A673 (cell line): Measurements from ENCODE around the gene USP20. TPM values are rescaled to one million over a fixed set of nuclear protein-coding genes. Genes with fewer than 3 reads are reported as not detected.

Experiments
- BruUV-seq: library from RNA; stranded (reverse); fragments of 400-500 nt; replicated peaks from 2 replicates; lab custom pipeline; 2021; lab: Mats Ljungman, UMichigan
- CTCF ChIA-PET: fragments of 300-600 bp; sonication (Branson Sonifier 250); formaldehyde crosslinking; loops from one replicate; lab custom pipeline; 2022; ENCODE audit warnings: antibody characterized with exemption; lab: Charles Lee
- POLR2A ChIA-PET: fragments of 300-600 bp; sonication (Branson Sonifier 250); formaldehyde crosslinking; loops from one replicate; lab custom pipeline; 2022; ENCODE audit warnings: antibody characterized with exemption; ENCODE audit not compliant: low non-redundant PET; lab: Charles Lee
- DNase-seq: peaks from one replicate; pipeline ENCODE4 v3.0.0-alpha.2; 2015; ENCODE audit warnings: low spot score
- H3K27ac ChIP-seq: fragments of 200-600 bp; sonication (generic); 2 replicates; pipeline ENCODE4 v1.5.1; 2016; ENCODE audit warnings: mixed run types, low read depth, mild to moderate bottlenecking, mixed read lengths, antibody characterized with exemption, low read length; ENCODE audit not compliant: poor library complexity, severe bottlenecking
- H3K27me3 ChIP-seq: fragments of 200-600 bp; sonication (generic); replicated peaks from 2 replicates; pipeline ENCODE4 v1.6.1; 2017; ENCODE audit warnings: mixed run types, low read depth, mild to moderate bottlenecking, mixed read lengths, antibody characterized with exemption, low read length; ENCODE audit not compliant: insufficient read depth, poor library complexity
- H3K36me3 ChIP-seq: fragments of 200-600 bp; sonication (generic); 2 replicates; pipeline ENCODE4 v1.6.1; 2016; ENCODE audit warnings: mixed run types, mild to moderate bottlenecking, mixed read lengths, antibody characterized with exemption, low read length; ENCODE audit not compliant: insufficient read depth, poor library complexity, severe bottlenecking
- H3K4me1 ChIP-seq: fragments of 200-600 bp; sonication (generic); 2 replicates; pipeline ENCODE4 v1.6.1; 2017; ENCODE audit warnings: mixed run types, mild to moderate bottlenecking, mixed read lengths, antibody characterized with exemption, low read length; ENCODE audit not compliant: insufficient read depth, poor library complexity, severe bottlenecking
- H3K4me3 ChIP-seq: fragments of 200-600 bp; sonication (generic); 2 replicates; pipeline ENCODE4 v1.5.1; 2016; ENCODE audit warnings: low read depth, mixed run types, mild to moderate bottlenecking, mixed read lengths, low read length; ENCODE audit not compliant: poor library complexity, severe bottlenecking
- H3K9me3 ChIP-seq: fragments of 200-600 bp; sonication (generic); 2 replicates; pipeline ENCODE4 v1.6.1; 2016; ENCODE audit warnings: mixed run types, low read depth, mild to moderate bottlenecking, mixed read lengths, antibody characterized with exemption, low read length; ENCODE audit not compliant: poor library complexity, severe bottlenecking
- CTCF ChIP-seq: fragments of 300-800, 200-600 bp; sonication (generic); conservative IDR thresholded peaks from 2 replicates; pipeline ENCODE4 v1.5.1; 2017; ENCODE audit warnings: low read depth, mild to moderate bottlenecking, antibody characterized with exemption, low read length, moderate library complexity, mixed read lengths
- EZH2 ChIP-seq: fragments of 200-600 bp; sonication (generic); IDR thresholded peaks from 2 replicates; pipeline ENCODE4 v1.6.1; 2017; ENCODE audit warnings: borderline replicate concordance, low read depth, mild to moderate bottlenecking, mixed read lengths, antibody characterized with exemption, low read length; ENCODE audit not compliant: poor library complexity, severe bottlenecking
- intact Hi-C: fragments of 100-400 bp; cut with micrococcal nuclease; formaldehyde crosslinking; loops from one replicate; pipeline ENCODE4 v1.10.0; 2022; ENCODE audit not compliant: unreplicated experiment
- total RNA-seq: library from RNA; stranded (reverse); gene quantifications from 2 replicates; pipeline ENCODE4 v1.2.3, GENCODE V29; 2021

The USP20 gene
- total RNA-seq, 1 experiment from 2014 or later, result 17.1 TPM

GRCh38 chr9:129809346-129809745 lies 25.9 kb upstream of the USP20 start:
- Histone ChIP-seq H3K9me3 (no peaks in the 10 kb centered on the region), H3K27ac (peak overlapping the region; percentile 68), H3K27me3 (no peaks in the 10 kb centered on the region), H3K4me3 (no peak overlapping the region), H3K36me3 (peaks cover 57% of the 10 kb centered on the region), H3K4me1 (peaks cover 44% of the 10 kb centered on the region)
- intact Hi-C loops, result loop anchor here (10.0 kb wide), 1 partner anchor 155 kb away; no protein-coding TSS in a partner anchor
- TF ChIP-seq CTCF (no peak), EZH2 (no peak)
- ChIA-PET CTCF (no interaction called here), POLR2A (no interaction called here)
- no TSS peak for BruUV-seq
- peak; percentile 78 for DNase-seq

- CTCF ChIA-PET, result no interaction called here
- DNase-seq, result no peak
- H3K27ac ChIP-seq, result peak overlapping the region; percentile 68
- no peak overlapping the region for H3K4me3 ChIP-seq
- H3K9me3 ChIP-seq, result no peaks in the 10 kb centered on the region
- H3K27me3 ChIP-seq, result no peaks in the 10 kb centered on the region
- POLR2A ChIA-PET, result no interaction called here
- intact Hi-C loops, result no loop called here
- peaks cover 55% of the 10 kb centered on the region for H3K36me3 ChIP-seq
- TF ChIP-seq EZH2 (no peak), CTCF (no peak)
- peaks cover 43% of the 10 kb centered on the region for H3K4me1 ChIP-seq
- BruUV-seq, result no TSS peak
Observed at GRCh38 chr9:129810116-129810515, 25.1 kb upstream of the USP20 start.

GRCh38 chr9:129810788-129811187 lies 24.5 kb upstream of the USP20 start:
- TF ChIP-seq CTCF (no peak), EZH2 (no peak)
- intact Hi-C loops, result no loop called here
- H3K36me3 ChIP-seq, result peaks cover 55% of the 10 kb centered on the region
- H3K4me3 ChIP-seq, result no peak overlapping the region
- ChIA-PET POLR2A (no interaction called here), CTCF (no interaction called here)
- H3K27ac ChIP-seq, result no peak overlapping the region
- H3K4me1 ChIP-seq, result peaks cover 37% of the 10 kb centered on the region
- H3K9me3 ChIP-seq, result no peaks in the 10 kb centered on the region
- TSS peak; percentile 20 for BruUV-seq
- DNase-seq, result no peak
- H3K27me3 ChIP-seq, result no peaks in the 10 kb centered on the region
